HepG2 (cell line): Measurements from ENCODE around the gene CR1L. TPM values are rescaled to one million over a fixed set of nuclear protein-coding genes. Genes with fewer than 3 reads are reported as not detected.

Experiments
- ATF3 ChIP-seq: sonication (generic); formaldehyde crosslinking; IDR thresholded peaks from 2 replicates; pipeline ENCODE4 v1.4.0; 2020; ENCODE audit warnings: missing genetic modification reagents
- ETV5 ChIP-seq: IDR thresholded peaks from 2 replicates; pipeline ENCODE4 v1.6.1; 2018; ENCODE audit warnings: missing biosample characterization, missing genetic modification reagents, inconsistent platforms, borderline replicate concordance
- IKZF1 ChIP-seq: fragments of 450-650 bp; IDR thresholded peaks from 2 replicates; pipeline ENCODE4 v1.7.1; 2016
- MLLT10 ChIP-seq: sonication (generic); formaldehyde crosslinking; IDR thresholded peaks from 2 replicates; pipeline ENCODE4 v1.4.0; 2020; ENCODE audit warnings: missing genetic modification reagents
- MXD1 ChIP-seq: sonication (generic); formaldehyde crosslinking; IDR thresholded peaks from 2 replicates; pipeline ENCODE4 v1.4.0; 2020; ENCODE audit warnings: mild to moderate bottlenecking, missing genetic modification reagents
- PBX3 ChIP-seq: sonication (generic); formaldehyde crosslinking; IDR thresholded peaks from 2 replicates; pipeline ENCODE4 v1.8.1; 2023; ENCODE audit warnings: missing genetic modification reagents, inconsistent platforms, borderline replicate concordance
- PRDM15 ChIP-seq: sonication (generic); formaldehyde crosslinking; IDR thresholded peaks from 2 replicates; pipeline ENCODE4 v1.4.0; 2020; ENCODE audit warnings: missing genetic modification reagents
- THYN1 ChIP-seq: sonication (generic); formaldehyde crosslinking; IDR thresholded peaks from 2 replicates; pipeline ENCODE4 v1.8.1; 2023; ENCODE audit warnings: low read depth, mild to moderate bottlenecking, moderate library complexity, missing genetic modification reagents, borderline replicate concordance
- ZNF230 ChIP-seq: sonication (generic); formaldehyde crosslinking; IDR thresholded peaks from 2 replicates; pipeline ENCODE4 v1.4.0; 2020; ENCODE audit warnings: mild to moderate bottlenecking, missing genetic modification reagents
- ZNF276 ChIP-seq: sonication (generic); formaldehyde crosslinking; IDR thresholded peaks from 2 replicates; pipeline ENCODE4 v1.4.0; 2020; ENCODE audit warnings: mild to moderate bottlenecking, low read depth, missing genetic modification reagents
- ZNF281 ChIP-seq: sonication (generic); formaldehyde crosslinking; IDR thresholded peaks from 2 replicates; pipeline ENCODE4 v1.4.0; 2020; ENCODE audit warnings: missing genetic modification reagents, borderline replicate concordance
- ZNF343 ChIP-seq: sonication (generic); formaldehyde crosslinking; IDR thresholded peaks from 2 replicates; pipeline ENCODE4 v1.4.0; 2020; ENCODE audit warnings: mild to moderate bottlenecking, missing genetic modification reagents
- ZNF496 ChIP-seq: sonication (generic); formaldehyde crosslinking; IDR thresholded peaks from 2 replicates; pipeline ENCODE4 v1.8.1; 2023; ENCODE audit warnings: mild to moderate bottlenecking, moderate library complexity, missing genetic modification reagents; ENCODE audit not compliant: insufficient replicate concordance
- ZNF615 ChIP-seq: sonication (generic); formaldehyde crosslinking; IDR thresholded peaks from 2 replicates; pipeline ENCODE4 v1.5.0; 2020; ENCODE audit warnings: mild to moderate bottlenecking, missing genetic modification reagents, borderline replicate concordance
- ZNF652 ChIP-seq: IDR thresholded peaks from 2 replicates; pipeline ENCODE4 v1.6.1; 2016; ENCODE audit warnings: low read depth, borderline replicate concordance
- ZSCAN12 ChIP-seq: sonication (generic); formaldehyde crosslinking; IDR thresholded peaks from 2 replicates; pipeline ENCODE4 v1.9.0; 2021; ENCODE audit warnings: mild to moderate bottlenecking, missing genetic modification reagents
- polyA plus RNA-seq, 8 experiments: library from polyadenylated mRNA; depleted of rRNA in 3 of 8; stranded (reverse) in 7 of 8; unstranded in 1 of 8; fragments of >200 nt; fragmentation: Illumina TruSeq in 4 of 8; extraction: Trizol in 4 of 8; gene quantifications; 2 replicates each; pipeline versions ENCODE4 v1.2.1 to v1.2.3, GENCODE V29; 2011 to 2016; ENCODE audit warnings: low read depth in 4 of 8, missing spikeins in 1 of 8, mixed read lengths in 1 of 8; ENCODE audit not compliant: insufficient read depth in 1 of 8
- total RNA-seq, 5 experiments: library from RNA; depleted of rRNA; stranded (reverse); fragments of >200 nt; fragmentation: Illumina TruSeq; extraction: Trizol; gene quantifications; 2 replicates each; pipeline ENCODE4 v1.2.3, GENCODE V29; 2016; ENCODE audit warnings: low read depth in 1 of 5
- TF ChIP-seq, protein P1 (sequence below): sonication (generic); formaldehyde crosslinking; IDR thresholded peaks from 2 replicates; pipeline ENCODE4 v1.4.0; 2020; ENCODE audit warnings: missing genetic modification reagents

The CR1L gene
- total and polyA plus RNA-seq, 2 of the 13 experiments (the other 11 are each of a cell fraction or from before 2014, with no cell fraction given): not detected

- TF ChIP-seq, protein P1, sequence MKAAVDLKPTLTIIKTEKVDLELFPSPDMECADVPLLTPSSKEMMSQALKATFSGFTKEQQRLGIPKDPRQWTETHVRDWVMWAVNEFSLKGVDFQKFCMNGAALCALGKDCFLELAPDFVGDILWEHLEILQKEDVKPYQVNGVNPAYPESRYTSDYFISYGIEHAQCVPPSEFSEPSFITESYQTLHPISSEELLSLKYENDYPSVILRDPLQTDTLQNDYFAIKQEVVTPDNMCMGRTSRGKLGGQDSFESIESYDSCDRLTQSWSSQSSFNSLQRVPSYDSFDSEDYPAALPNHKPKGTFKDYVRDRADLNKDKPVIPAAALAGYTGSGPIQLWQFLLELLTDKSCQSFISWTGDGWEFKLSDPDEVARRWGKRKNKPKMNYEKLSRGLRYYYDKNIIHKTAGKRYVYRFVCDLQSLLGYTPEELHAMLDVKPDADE (CRISPR knock-in tag): no peak
- TF ChIP-seq ATF3 (CRISPR knock-in tag) (no peak), IKZF1 (no peak), PBX3 (0 out of 2 replicates have a peak, but pooled peaks have one; percentile 14), MLLT10 (CRISPR knock-in tag) (no peak), ZNF615 (CRISPR knock-in tag) (0 out of 2 replicates have a peak, but pooled peaks have one; percentile 13), PRDM15 (CRISPR knock-in tag) (no peak), ZNF281 (no peak), ZNF496 (no peak), ZNF276 (CRISPR knock-in tag) (no peak), ZSCAN12 (CRISPR knock-in tag) (no peak), ETV5 (CRISPR knock-in tag) (peak; percentile 72), ZNF652 (CRISPR knock-in tag) (no peak; the same call in 1 of the 2 replicates), ZNF230 (CRISPR knock-in tag) (0 out of 2 replicates have a peak, but pooled peaks have one; percentile 30), MXD1 (no peak), ZNF343 (no peak), THYN1 (CRISPR knock-in tag) (no peak)
Observed at GRCh38 chr1:207751790-207752455, 107.0 kb downstream of the CR1L start, which contains the start of gene CD46 (continued).
